HFF-Myc (cell line): Measurements from ENCODE around the gene OVCH2.

Source experiments
- DNase-seq: peaks from one replicate; pipeline ENCODE4 v3.0.0-alpha.2; 2011; ENCODE audit warnings: low read depth; ENCODE audit errors: extremely low read depth
- H3K4me3 ChIP-seq: replicated peaks from 2 replicates; pipeline ENCODE4 v1.5.1; 2011; ENCODE audit warnings: low read depth, mild to moderate bottlenecking, control low read depth, low read length
- TF ChIP-seq, protein P1 (sequence below): IDR thresholded peaks from 2 replicates; pipeline ENCODE4 v1.5.1; 2012; ENCODE audit warnings: mild to moderate bottlenecking, low read depth, low read length, control low read depth; ENCODE audit errors: missing control alignments

OVCH2 gene

DNA sequence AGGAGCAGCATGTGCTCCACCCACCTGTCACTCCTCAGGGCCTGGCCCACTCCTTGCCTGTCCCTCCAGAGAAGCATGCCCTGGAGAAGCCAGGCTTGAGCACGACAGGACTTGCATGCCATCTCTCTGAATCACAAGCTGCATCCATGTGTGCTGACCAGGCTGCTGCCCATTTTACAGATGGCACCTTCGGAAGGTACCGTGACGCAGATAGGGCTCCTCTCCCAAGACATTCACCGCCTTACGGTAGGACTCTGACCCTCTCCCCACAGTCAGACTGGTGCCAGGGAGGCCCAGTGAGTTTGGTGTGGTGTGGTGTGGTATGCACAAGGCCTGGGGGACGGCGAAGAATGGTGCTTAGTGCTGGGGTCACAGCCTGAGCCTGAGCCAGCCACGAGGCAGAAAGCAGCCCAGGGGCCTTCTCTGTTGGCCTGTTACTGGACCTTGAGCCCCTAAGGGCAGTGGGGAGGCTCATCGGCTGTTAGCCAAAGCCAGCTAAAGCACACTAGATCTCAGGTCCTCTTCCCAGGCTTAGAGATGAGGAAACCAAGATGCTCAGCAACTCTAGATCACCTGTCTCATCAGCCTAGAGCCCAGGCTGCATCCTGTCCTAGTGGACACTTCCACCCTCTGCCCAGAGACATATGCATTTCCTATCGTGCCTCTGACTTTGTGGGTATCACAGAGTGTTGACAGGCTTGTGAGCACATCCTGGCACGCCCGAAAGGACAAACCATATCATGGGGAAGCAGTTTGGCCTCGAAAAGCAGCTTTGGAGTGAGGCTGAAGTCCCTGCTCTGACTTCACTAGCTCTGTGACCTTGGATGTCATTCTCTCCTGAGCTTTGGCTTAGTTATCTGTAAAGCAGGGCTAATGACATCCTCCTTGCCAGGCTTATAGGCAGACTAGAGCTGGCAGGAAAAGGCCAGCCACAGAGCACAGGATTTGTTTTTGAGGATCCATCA, 50.7 kb downstream of the OVCH2 start:
- DNase-seq: no peak
- TF ChIP-seq, protein P1, sequence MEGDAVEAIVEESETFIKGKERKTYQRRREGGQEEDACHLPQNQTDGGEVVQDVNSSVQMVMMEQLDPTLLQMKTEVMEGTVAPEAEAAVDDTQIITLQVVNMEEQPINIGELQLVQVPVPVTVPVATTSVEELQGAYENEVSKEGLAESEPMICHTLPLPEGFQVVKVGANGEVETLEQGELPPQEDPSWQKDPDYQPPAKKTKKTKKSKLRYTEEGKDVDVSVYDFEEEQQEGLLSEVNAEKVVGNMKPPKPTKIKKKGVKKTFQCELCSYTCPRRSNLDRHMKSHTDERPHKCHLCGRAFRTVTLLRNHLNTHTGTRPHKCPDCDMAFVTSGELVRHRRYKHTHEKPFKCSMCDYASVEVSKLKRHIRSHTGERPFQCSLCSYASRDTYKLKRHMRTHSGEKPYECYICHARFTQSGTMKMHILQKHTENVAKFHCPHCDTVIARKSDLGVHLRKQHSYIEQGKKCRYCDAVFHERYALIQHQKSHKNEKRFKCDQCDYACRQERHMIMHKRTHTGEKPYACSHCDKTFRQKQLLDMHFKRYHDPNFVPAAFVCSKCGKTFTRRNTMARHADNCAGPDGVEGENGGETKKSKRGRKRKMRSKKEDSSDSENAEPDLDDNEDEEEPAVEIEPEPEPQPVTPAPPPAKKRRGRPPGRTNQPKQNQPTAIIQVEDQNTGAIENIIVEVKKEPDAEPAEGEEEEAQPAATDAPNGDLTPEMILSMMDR: no peak
- no peak overlapping the region for H3K4me3 ChIP-seq

DNA sequence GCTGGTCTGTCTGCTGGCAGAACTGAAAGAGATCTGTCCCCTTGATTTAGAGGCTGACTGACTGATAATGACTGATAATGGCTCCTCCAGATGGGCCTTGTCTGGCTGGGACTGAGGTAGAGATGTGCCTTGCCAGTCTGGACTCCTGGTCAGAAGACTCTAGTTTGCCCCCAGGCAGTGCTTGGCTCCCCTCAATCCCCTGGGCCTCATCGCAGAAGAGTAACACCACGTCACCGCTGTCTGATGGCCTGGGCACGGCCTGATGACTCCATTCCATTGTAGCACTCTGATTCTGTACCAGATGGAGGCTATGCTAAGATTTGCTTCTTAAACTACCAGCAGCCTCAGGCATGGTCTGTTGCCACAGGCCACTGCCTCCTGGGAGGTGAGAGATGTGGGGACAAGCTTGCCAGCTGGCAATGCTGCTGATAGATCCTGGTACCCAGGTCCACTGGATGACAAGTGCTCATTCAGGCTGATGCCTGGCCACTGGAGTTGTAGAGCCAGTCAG, 52.0 kb downstream of the OVCH2 start:
- no peak for DNase-seq
- TF ChIP-seq, protein P1: no peak
- no peak overlapping the region for H3K4me3 ChIP-seq

DNA sequence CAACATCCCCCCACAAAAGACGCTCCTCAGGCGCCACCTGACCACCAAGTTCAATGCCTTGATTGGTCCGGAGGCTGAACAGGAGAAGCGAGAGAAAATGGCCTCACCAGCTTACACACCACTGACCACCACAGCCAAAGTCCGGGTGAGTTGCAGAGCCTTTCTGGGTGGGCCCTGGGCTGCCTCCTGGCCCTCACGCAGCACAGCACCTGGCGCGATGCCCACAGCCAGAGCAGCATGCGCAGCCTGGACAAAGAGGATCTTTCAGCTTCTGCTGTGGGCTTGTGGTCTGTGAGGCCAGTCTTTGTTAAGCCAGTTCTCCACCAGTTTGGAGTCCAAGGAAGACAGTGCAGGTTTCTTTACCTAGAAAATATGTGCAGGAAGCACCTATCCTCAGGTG, 54.6 kb downstream of the OVCH2 start:
- TF ChIP-seq, protein P1: no peak
- no peak for DNase-seq
- H3K4me3 ChIP-seq: no peak overlapping the region

DNA sequence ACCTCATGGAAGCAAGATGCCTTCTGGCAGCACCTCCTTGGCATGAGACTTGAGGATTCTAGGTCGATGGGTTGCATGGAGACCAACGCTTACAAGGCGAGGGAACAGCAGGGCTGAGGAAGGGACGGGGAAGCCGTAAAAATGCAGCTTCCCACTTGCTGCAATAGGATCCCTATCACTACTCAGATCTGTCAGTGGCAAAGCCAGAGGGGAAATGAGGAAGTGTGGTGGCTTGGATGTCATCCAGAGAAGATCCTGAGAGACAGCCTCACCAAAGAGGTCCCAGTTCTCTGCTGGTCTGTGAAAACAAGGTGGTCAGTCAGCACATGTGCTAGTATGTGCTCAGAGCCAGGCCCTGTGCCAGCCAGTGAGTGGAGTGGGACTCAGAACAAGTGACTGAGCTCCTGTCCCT, 55.1 kb downstream of the OVCH2 start:
- no peak for DNase-seq
- H3K4me3 ChIP-seq: no peak overlapping the region

DNA sequence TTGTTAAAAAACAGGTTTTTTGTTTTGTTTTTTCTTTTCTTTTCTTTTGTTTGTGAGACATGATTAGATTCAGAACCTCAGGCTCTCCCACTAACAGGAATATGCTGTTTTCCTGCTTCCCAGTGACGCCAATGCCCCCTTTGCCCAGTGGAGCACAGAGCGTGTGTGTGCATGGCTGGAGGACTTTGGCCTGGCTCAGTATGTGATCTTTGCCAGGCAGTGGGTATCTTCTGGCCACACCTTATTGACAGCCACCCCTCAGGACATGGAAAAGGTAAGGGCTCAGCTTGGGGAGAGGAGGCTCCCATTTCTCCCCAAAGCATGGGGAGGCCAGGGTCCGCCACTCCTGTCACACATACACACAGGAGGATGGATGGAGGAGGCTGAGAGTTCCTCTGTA, 58.0 kb downstream of the OVCH2 start:
- DNase-seq: no peak
- TF ChIP-seq, protein P1: no peak
- no peak overlapping the region for H3K4me3 ChIP-seq

More for the DNA sequence above, 55.1 kb downstream of the OVCH2 start:
- TF ChIP-seq, protein P1: no peak

DNA sequence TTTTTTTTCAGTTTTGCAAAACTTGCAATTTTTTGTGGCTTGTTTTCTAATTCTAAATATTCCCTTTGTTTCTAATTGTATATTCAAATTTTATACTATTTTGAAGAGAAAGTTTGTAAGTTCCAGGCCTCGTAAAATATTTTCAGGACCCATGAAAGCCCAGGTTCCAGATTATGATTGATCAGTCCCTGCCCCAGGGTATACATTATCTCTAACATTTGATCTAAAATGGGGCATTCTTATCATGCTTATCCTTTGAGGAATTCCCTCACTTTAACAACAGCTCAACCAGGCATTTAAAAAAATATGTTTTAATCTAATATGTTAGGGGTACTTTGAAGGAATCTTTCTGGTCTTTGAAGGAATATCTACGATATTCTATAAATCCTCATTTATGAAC, 59.4 kb downstream of the OVCH2 start:
- TF ChIP-seq, protein P1: no peak
- DNase-seq: no peak
- H3K4me3 ChIP-seq: no peak overlapping the region

DNA sequence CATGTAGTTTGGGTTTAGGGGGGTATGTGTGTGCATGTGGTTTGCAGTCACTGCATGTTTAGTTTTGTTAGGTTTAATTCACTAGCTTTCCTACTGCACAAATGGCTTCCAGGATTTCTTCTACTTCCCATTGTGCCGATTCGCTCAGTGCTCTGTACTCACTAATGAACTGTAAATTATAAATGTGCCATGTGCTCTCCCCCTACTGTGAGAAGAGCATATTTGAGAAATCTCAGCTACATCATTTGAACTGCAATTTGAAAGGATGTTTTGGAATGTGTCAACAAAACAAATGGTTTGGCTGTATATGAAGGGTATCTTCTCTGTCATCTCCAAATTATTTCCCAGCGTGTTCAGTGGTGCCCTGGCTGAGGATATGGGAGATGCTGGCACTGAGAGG, 61.1 kb downstream of the OVCH2 start:
- H3K4me3 ChIP-seq: no peak overlapping the region
- no peak for DNase-seq
- TF ChIP-seq, protein P1: no peak
